ENCODE results near the gene SLC41A3. TPM values are rescaled to one million over a fixed set of nuclear protein-coding genes. Genes with fewer than 3 reads are reported as not detected.
"Not testable (repeated sequence)": the region's sequence is repeated elsewhere in the genome, so short reads cannot be mapped to it uniquely, and the experiment has no call there.

SLC41A3 gene
- total RNA-seq, 1 experiment from 2014 or later: 53.9 TPM

DNA sequence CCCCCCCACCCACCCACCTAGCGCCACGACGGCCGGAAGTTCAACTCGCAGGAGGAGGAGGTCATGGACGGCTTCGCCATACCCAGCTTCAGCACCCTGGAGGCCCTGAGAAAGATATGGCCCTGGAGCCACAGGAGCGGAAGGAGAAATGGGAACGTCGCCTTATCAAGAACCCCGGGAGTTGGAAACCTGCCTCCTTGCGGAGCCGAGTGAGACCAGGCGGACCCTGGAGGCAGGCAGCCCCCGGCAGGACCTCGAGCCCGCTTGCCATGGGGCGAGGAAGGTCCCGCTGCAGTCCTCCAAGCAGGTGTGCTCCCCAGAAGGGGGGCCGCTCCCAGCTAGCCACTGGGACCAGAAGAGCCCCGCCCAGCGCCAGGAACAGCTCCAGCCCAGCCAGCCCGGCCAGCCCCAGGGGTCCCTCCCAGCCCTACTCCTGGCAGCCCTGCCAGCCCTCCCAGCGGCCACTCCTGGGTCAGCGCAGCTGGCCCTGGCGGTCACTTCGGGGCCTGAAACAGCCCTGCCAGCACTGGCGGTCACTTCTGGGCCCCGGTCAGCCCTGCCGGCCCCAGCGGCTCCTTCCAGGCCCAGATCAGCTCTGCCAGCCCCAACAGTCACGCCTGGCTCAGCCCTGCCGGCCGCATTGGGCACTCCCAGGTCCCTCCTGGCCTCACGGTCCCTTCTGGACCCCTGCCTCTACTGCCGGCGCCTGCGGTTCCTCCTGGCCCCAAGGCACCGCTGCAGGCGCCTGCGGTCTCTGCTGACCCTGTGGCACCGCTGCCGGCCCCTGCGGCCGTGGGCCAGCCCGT is 125.2 kb downstream of the SLC41A3 start:
- DNase-seq (ENCODE audit: low read depth): no peak

DNA sequence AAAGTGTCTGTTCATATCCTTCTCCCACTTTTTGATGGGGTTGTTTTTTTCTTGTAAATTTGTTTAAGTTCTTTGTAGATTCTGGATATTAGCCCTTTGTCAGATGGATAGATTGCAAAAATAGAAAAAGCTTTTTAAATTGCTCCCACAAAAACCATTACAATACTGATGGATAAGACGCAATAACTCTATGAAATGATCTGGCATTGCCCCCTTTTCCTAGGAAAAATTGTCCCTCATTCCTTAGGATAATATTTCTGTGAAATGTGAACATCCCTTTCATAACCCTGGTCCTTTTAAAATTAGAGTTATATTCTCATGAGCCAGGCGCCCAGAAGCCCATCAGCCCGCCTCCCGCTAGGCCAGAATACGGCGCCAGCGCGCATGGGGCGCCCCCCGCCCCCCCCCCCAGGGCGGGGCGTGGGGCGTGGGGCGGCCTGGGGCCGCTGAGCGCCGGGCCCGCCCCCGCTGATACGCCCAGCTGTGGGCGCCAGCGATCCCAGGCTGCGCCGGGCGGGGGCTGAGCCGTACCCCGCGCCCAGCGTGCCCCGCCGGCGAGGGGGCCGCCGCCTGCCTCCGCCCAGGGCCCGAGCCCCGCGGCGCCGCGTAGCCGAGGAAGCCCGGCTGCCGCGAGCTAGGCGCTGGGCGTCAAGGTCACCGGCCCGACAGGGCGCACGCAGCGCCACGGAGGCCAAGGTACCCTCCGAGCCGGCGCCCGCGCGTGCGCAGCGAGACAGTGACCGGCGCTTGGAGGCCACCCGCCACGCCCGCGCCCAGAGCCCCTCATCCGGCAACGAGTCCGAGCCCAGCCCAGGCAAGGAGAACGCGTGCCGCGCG is 126.0 kb downstream of the SLC41A3 start:
- DNase-seq (ENCODE audit: low read depth): no peak

DNA sequence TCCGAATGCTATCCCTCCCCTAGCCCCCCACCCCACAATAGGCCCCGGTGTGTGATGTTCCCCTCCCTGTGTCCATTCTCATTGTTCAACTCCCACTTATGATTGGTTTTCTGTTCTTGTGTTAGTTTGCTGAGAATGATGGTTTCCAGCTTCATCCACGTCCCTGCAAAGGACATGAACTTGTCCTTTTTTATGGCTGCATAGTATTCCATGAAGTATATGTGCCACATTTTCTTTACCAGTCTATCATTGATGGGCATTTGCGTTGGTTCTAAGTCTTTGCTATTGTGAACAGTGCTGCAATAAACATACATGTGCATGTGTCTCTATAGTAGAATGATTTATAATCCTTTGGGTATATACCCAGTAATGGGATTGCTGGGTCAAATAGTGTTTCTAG is 126.9 kb downstream of the SLC41A3 start:
- DNase-seq (ENCODE audit: low read depth): not testable (repeated sequence)

Small RNAs within 50 kb of the gene (small RNA-seq; reads per million reads assigned to genes)
- not detected for gene AC092903.1

Other genes starting within 250 kb of the SLC41A3 start
- 0.30 TPM in 1 of 2 replicates, not detected in the other for gene ROPN1B, start 114.9 kb downstream of the SLC41A3 start, total RNA-seq (2014; rRNA removed; shearing (Covaris generic))
- gene ALDH1L1, start 96.5 kb upstream of the SLC41A3 start, total RNA-seq (2014; rRNA removed; shearing (Covaris generic)): 12.9 and 14.5 TPM in 2 replicates